IMR-90 (cell line): ENCODE data around the gene SLC9C2. TPM values are rescaled to one million over a fixed set of nuclear protein-coding genes. Genes with fewer than 3 reads are reported as not detected.

Experiments used
- ATAC-seq: fragments of 200-7000 bp; cut with Tn5 transposase; 2 replicates; pipeline ENCODE4 v1.9.1; 2020; ENCODE audit warnings: low read depth, mild to moderate bottlenecking, moderate library complexity
- BruUV-seq: library from RNA; stranded (reverse); fragments of 400-500 nt; replicated peaks from 2 replicates; lab custom pipeline; 2021; lab: Mats Ljungman, UMichigan
- CTCF ChIA-PET: fragments of 300-600 bp; formaldehyde crosslinking; extraction: SDS; loops from one replicate; lab custom pipeline; 2021; ENCODE audit warnings: antibody characterized with exemption; lab: Yijun Ruan, JAX
- POLR2A ChIA-PET: fragments of 300-600 bp; sonication (Branson Sonifier 250); formaldehyde crosslinking; loops from one replicate; lab custom pipeline; 2022; ENCODE audit warnings: antibody characterized with exemption; ENCODE audit not compliant: unreplicated experiment; lab: Charles Lee
- DNase-seq: peaks from one replicate; pipeline ENCODE4 v3.0.0; 2013
- H2AFZ ChIP-seq: replicated peaks from 2 replicates; pipeline ENCODE3; 2013; ENCODE audit warnings: low read length, mild to moderate bottlenecking; ENCODE audit not compliant: poor library complexity
- H2AK5ac ChIP-seq: 2 replicates; pipeline ENCODE4 v1.6.1; 2013; ENCODE audit warnings: low read depth, low read length, inconsistent platforms
- H2AK9ac ChIP-seq: replicated peaks from 2 replicates; pipeline ENCODE3; 2013; ENCODE audit warnings: mild to moderate bottlenecking, low read depth, low read length, moderate library complexity; ENCODE audit not compliant: poor library complexity
- H2BK120ac ChIP-seq: 2 replicates; pipeline ENCODE4 v1.6.1; 2013; ENCODE audit warnings: low read depth, low read length, inconsistent platforms
- H2BK15ac ChIP-seq: 3 replicates; pipeline ENCODE4 v1.6.1; 2013; ENCODE audit warnings: low read depth, low read length, inconsistent platforms
- H2BK20ac ChIP-seq: 2 replicates; pipeline ENCODE4 v1.6.1; 2013; ENCODE audit warnings: low read depth, mild to moderate bottlenecking, inconsistent platforms, low read length, moderate library complexity
- H2BK5ac ChIP-seq: 2 replicates; pipeline ENCODE4 v1.6.1; 2013; ENCODE audit warnings: mild to moderate bottlenecking, low read depth, low read length, inconsistent platforms; ENCODE audit not compliant: poor library complexity, severe bottlenecking
- H3K14ac ChIP-seq: replicated peaks from 2 replicates; pipeline ENCODE4 v1.6.1; 2013; ENCODE audit warnings: low read depth, low read length, inconsistent platforms
- H3K18ac ChIP-seq: 2 replicates; pipeline ENCODE4 v1.6.1; 2013; ENCODE audit warnings: low read depth, low read length, control low read depth
- H3K23ac ChIP-seq: 2 replicates; pipeline ENCODE4 v1.6.1; 2013; ENCODE audit warnings: low read depth, low read length, inconsistent platforms
- H3K27ac ChIP-seq: 2 replicates; pipeline ENCODE4 v1.5.1; 2013; ENCODE audit warnings: mild to moderate bottlenecking, control low read depth, low read length; ENCODE audit not compliant: insufficient read depth
- H3K27me3 ChIP-seq: 2 replicates; pipeline ENCODE4 v1.6.1; 2013; ENCODE audit warnings: low read length; ENCODE audit not compliant: control insufficient read depth, insufficient read depth
- H3K36me3 ChIP-seq: 2 replicates; pipeline ENCODE4 v1.6.1; 2013; ENCODE audit warnings: low read length, mixed read lengths; ENCODE audit not compliant: control insufficient read depth, insufficient read depth
- H3K4ac ChIP-seq: 2 replicates; pipeline ENCODE4 v1.6.1; 2013; ENCODE audit warnings: low read depth, low read length, inconsistent platforms
- H3K4me1 ChIP-seq: 2 replicates; pipeline ENCODE4 v1.6.1; 2013; ENCODE audit warnings: low read length, mixed read lengths; ENCODE audit not compliant: control insufficient read depth, insufficient read depth
- H3K4me2 ChIP-seq: 2 replicates; pipeline ENCODE4 v1.6.1; 2013; ENCODE audit warnings: low read depth, mild to moderate bottlenecking, control low read depth, low read length, moderate library complexity
- H3K4me3 ChIP-seq: 2 replicates; pipeline ENCODE4 v1.5.1; 2013; ENCODE audit warnings: low read depth, mild to moderate bottlenecking, control low read depth, low read length, moderate library complexity; ENCODE audit not compliant: insufficient read depth
- H3K56ac ChIP-seq: 2 replicates; pipeline ENCODE4 v1.6.1; 2013; ENCODE audit warnings: low read length, inconsistent platforms; ENCODE audit not compliant: insufficient read depth; ENCODE audit errors: extremely low read depth
- H3K79me1 ChIP-seq, 2 experiments: 2 replicates each; pipeline ENCODE4 v1.6.1; 2013; ENCODE audit warnings: low read length in 2 of 2, inconsistent platforms in 1 of 2, low read depth in 1 of 2
- H3K9ac ChIP-seq: 2 replicates; pipeline ENCODE4 v1.6.1; 2013; ENCODE audit warnings: low read depth, low read length, control low read depth
- H3K9me1 ChIP-seq: 2 replicates; pipeline ENCODE4 v1.6.1; 2013; ENCODE audit warnings: low read length, inconsistent platforms; ENCODE audit not compliant: insufficient read depth
- H3K9me3 ChIP-seq: 2 replicates; pipeline ENCODE4 v1.6.1; 2013; ENCODE audit warnings: low read length; ENCODE audit not compliant: control insufficient read depth, insufficient read depth
- H4K20me1 ChIP-seq: 2 replicates; pipeline ENCODE4 v1.6.1; 2013; ENCODE audit warnings: low read length, inconsistent platforms; ENCODE audit not compliant: insufficient read depth
- H4K5ac ChIP-seq: 2 replicates; pipeline ENCODE4 v1.6.1; 2013; ENCODE audit warnings: mild to moderate bottlenecking, low read depth, low read length, control low read depth
- H4K8ac ChIP-seq, 2 experiments: 2 replicates each; pipeline ENCODE4 v1.6.1; 2013; ENCODE audit warnings: low read depth in 2 of 2, low read length in 2 of 2, control low read depth in 1 of 2, inconsistent platforms in 1 of 2
- H4K91ac ChIP-seq: 2 replicates; pipeline ENCODE4 v1.6.1; 2013; ENCODE audit warnings: low read depth, low read length, inconsistent platforms; ENCODE audit not compliant: insufficient read depth
- BHLHE40 ChIP-seq: fragments of 150-350 bp; IDR thresholded peaks from 2 replicates; pipeline ENCODE4 v1.6.1; 2016; ENCODE audit warnings: mild to moderate bottlenecking, low read depth, low read length
- FOS ChIP-seq: fragments of 150-350 bp; IDR thresholded peaks from 2 replicates; pipeline ENCODE4 v1.6.1; 2016; ENCODE audit warnings: low read depth, low read length
- WGBS, 2 experiments: methylation state at CpG; one replicate each; pipeline versions ENCODE4 v1.1.5 to v1.1.7; 2013; ENCODE audit warnings: missing lambda C conversion rate in 2 of 2; ENCODE audit not compliant: insufficient read length in 1 of 2; ENCODE audit errors: extremely low coverage in 2 of 2; 5-methylcytosine and 5-hydroxymethylcytosine counted together
- dilution Hi-C: fragments of 300-500 bp; cut with HindIII; formaldehyde crosslinking; loops from one replicate; pipeline ENCODE4 v1.14.3; 2018; ENCODE audit warnings: low sequenced_read_pairs; ENCODE audit not compliant: unreplicated experiment
- in situ Hi-C: fragments of 300-500 bp; cut with MboI; formaldehyde crosslinking; loops from 3 replicates; pipeline ENCODE4 v1.14.3; 2019; ENCODE audit warnings: low sequenced_read_pairs, inconsistent platforms, mixed read lengths
- intact Hi-C: fragments of 100-400 bp; cut with micrococcal nuclease; formaldehyde crosslinking; loops from 2 replicates; pipeline ENCODE4 v1.10.0; 2022
- polyA plus RNA-seq, 3 experiments: library from polyadenylated mRNA; depleted of rRNA; stranded (reverse); fragments of >200 nt; gene quantifications; 2 replicates each; pipeline ENCODE4 v1.2.3, GENCODE V29; 2012; ENCODE audit warnings: low replicate concordance in 1 of 3
- total RNA-seq: library from RNA; depleted of rRNA; stranded (reverse); fragments of >200 nt; gene quantifications from 2 replicates; pipeline ENCODE4 v1.2.3, GENCODE V29; 2012

Gene SLC9C2
- total and polyA plus RNA-seq, 2 of the 4 experiments (the other 2 are of a cell fraction) = not detected

- ChIA-PET CTCF (no interaction called here), POLR2A (no interaction called here)
- DNase-seq (no peak), ATAC-seq (no peak)
- no peak overlapping the region for H2AK5ac ChIP-seq
- H3K79me1 ChIP-seq = peaks cover 0 to 17% of the 10 kb centered on the region in 2 experiments; a peak in 1 of 4 replicates
- H3K4ac ChIP-seq = no peak overlapping the region
- H4K5ac ChIP-seq = no peak overlapping the region
- H3K14ac ChIP-seq = no peak overlapping the region
- no peak overlapping the region for H3K4me3 ChIP-seq
- dilution Hi-C loops = no loop called here
- no peak overlapping the region for H2BK5ac ChIP-seq
- H3K23ac ChIP-seq = no peak overlapping the region
- H3K36me3 ChIP-seq = peaks cover 2% of the 10 kb centered on the region; the same call in 1 of the 2 replicates
- no peak overlapping the region for H2AFZ ChIP-seq
- H2BK15ac ChIP-seq = no peak overlapping the region
- no peaks in the 10 kb centered on the region for H3K27me3 ChIP-seq
- no peak overlapping the region for H3K18ac ChIP-seq
- WGBS, 2 experiments = no CpG with 5 or more reads among the region's 4 CpGs
- BruUV-seq = no TSS peak
- H3K56ac ChIP-seq = no peak overlapping the region
- no peak overlapping the region for H3K4me2 ChIP-seq
- no peaks in the 10 kb centered on the region for H3K9me3 ChIP-seq
- in situ Hi-C loops = no loop called here
- H3K27ac ChIP-seq = no peak overlapping the region
- no peak overlapping the region for H2AK9ac ChIP-seq
- peaks cover 12% of the 10 kb centered on the region for H3K4me1 ChIP-seq
- peaks cover 4% of the 10 kb centered on the region for H3K9me1 ChIP-seq
- TF ChIP-seq FOS = no peak
- TF ChIP-seq BHLHE40 = no peak
- no peak overlapping the region for H4K91ac ChIP-seq
- no peak overlapping the region for H3K9ac ChIP-seq
- H2BK120ac ChIP-seq = no peak overlapping the region
- H4K20me1 ChIP-seq = no peaks in the 10 kb centered on the region
- H2BK20ac ChIP-seq = no peak overlapping the region
- intact Hi-C loops = loop anchor here (1.0 kb wide), 1 partner anchor 18 kb away; no protein-coding TSS in a partner anchor
- H4K8ac ChIP-seq = no peak overlapping the region
Observed at GRCh38 chr1:173454966-173455524, 147.8 kb downstream of the SLC9C2 start.
